HepG2 (cell line): ENCODE measurements around the gene RHBDF2. TPM values are rescaled to one million over a fixed set of nuclear protein-coding genes. Genes with fewer than 3 reads are reported as not detected.

Experiments used
- ATAC-seq: fragments of 200-7000 bp; cut with Tn5 transposase; 3 replicates; pipeline ENCODE4 v1.9.1; 2020; ENCODE audit warnings: mild to moderate bottlenecking, moderate library complexity
- BruUV-seq: library from RNA; stranded (reverse); fragments of 400-500 nt; replicated peaks from 2 replicates; lab custom pipeline; 2021; lab: Mats Ljungman, UMichigan
- CTCF ChIA-PET: fragments of 300-600 bp; formaldehyde crosslinking; extraction: SDS; loops from one replicate; lab custom pipeline; 2021; ENCODE audit warnings: low total read pairs, inconsistent platforms, low intra/inter-chr PET ratio; lab: Yijun Ruan, JAX
- POLR2A ChIA-PET: fragments of 350-600 bp; sonication (Branson Sonifier 250); formaldehyde crosslinking; loops from one replicate; lab custom pipeline; 2020; ENCODE audit warnings: antibody characterized with exemption, inconsistent platforms; lab: Yijun Ruan, JAX
- DNase-seq: peaks from one replicate; pipeline ENCODE4 v3.0.0-alpha.2; 2015; ENCODE audit warnings: low spot score
- FAIRE-seq: peaks from 3 replicates; lab custom pipeline; 2011; peaks lifted over from hg19 to GRCh38; lab: Jason Lieb, UNC
- H2AFZ ChIP-seq: one replicate; pipeline ENCODE4 v1.6.1; 2011; ENCODE audit warnings: low read length, inconsistent platforms
- H3K27ac ChIP-seq: fragments of 300-600 bp; 3 replicates; pipeline ENCODE4 v1.8.0; 2011; ENCODE audit warnings: mixed run types, mild to moderate bottlenecking, mixed read lengths, low read length, inconsistent platforms; ENCODE audit not compliant: insufficient read depth; ENCODE audit errors: extremely low read length
- H3K27me3 ChIP-seq, 2 experiments: fragments of 200-600 bp in 1 of 2; 2 replicates in 1 of 2; 3 replicates in 1 of 2; pipeline versions ENCODE4 v1.6.0 to v1.8.0; 2011; ENCODE audit warnings: low read length in 2 of 2, mild to moderate bottlenecking in 2 of 2, moderate library complexity in 2 of 2, inconsistent platforms in 1 of 2; ENCODE audit not compliant: insufficient read depth in 2 of 2, control insufficient read depth in 1 of 2
- H3K36me3 ChIP-seq, 2 experiments: fragments of 200-600 bp in 1 of 2; replicated peaks in 1 of 2; 2 replicates in 1 of 2; 3 replicates in 1 of 2; pipeline versions ENCODE4 v1.5.1 to v1.8.0; 2011; ENCODE audit warnings: low read length in 2 of 2, inconsistent platforms in 1 of 2; ENCODE audit not compliant: insufficient read depth in 2 of 2, control insufficient read depth in 1 of 2
- H3K4me1 ChIP-seq: 2 replicates; pipeline ENCODE4 v1.5.1; 2012; ENCODE audit warnings: low read length, inconsistent platforms; ENCODE audit not compliant: insufficient read depth
- H3K4me2 ChIP-seq: 2 replicates; pipeline ENCODE4 v1.6.0; 2011; ENCODE audit warnings: low read depth, low read length, inconsistent platforms
- H3K4me3 ChIP-seq, 3 experiments: fragments of 200-600 bp in 1 of 3; sonication (generic), shearing (Covaris generic) in 1 of 3; replicated peaks in 1 of 3; 2 replicates each; pipeline ENCODE4 v1.5.1; 2011 to 2016; ENCODE audit warnings: low read length in 3 of 3, inconsistent platforms in 2 of 3, low read depth in 2 of 3, mild to moderate bottlenecking in 2 of 3, control low read depth in 1 of 3, mixed read lengths in 1 of 3; ENCODE audit not compliant: insufficient read depth in 1 of 3
- H3K79me2 ChIP-seq: one replicate; pipeline ENCODE4 v1.6.1; 2011; ENCODE audit warnings: low read length, inconsistent platforms; ENCODE audit not compliant: insufficient read depth
- H3K9ac ChIP-seq: 2 replicates; pipeline ENCODE4 v1.6.0; 2011; ENCODE audit warnings: mild to moderate bottlenecking, low read depth, low read length, inconsistent platforms; ENCODE audit not compliant: insufficient read depth
- H3K9me3 ChIP-seq: 2 replicates; pipeline ENCODE4 v1.5.1; 2012; ENCODE audit warnings: mild to moderate bottlenecking, low read length
- H4K20me1 ChIP-seq: 2 replicates; pipeline ENCODE4 v1.6.0; 2011; ENCODE audit warnings: inconsistent platforms, mild to moderate bottlenecking, low read length, moderate library complexity; ENCODE audit not compliant: insufficient read depth
- AGO1 ChIP-seq: fragments of 200-400 bp; formaldehyde crosslinking; IDR thresholded peaks from 2 replicates; pipeline ENCODE4 v1.6.1; 2017; ENCODE audit warnings: mild to moderate bottlenecking, low read depth, low read length, moderate library complexity; ENCODE audit not compliant: poor library complexity, severe bottlenecking
- AKAP8 ChIP-seq: sonication (generic); formaldehyde crosslinking; IDR thresholded peaks from 2 replicates; pipeline ENCODE4 v1.5.1; 2020; ENCODE audit warnings: mild to moderate bottlenecking, missing genetic modification reagents
- HNRNPK ChIP-seq: fragments of 200-400 bp; formaldehyde crosslinking; IDR thresholded peaks from 2 replicates; pipeline ENCODE4 v1.6.1; 2018; ENCODE audit warnings: low read length, low read depth, moderate library complexity, mild to moderate bottlenecking; ENCODE audit not compliant: poor library complexity, severe bottlenecking
- KAT7 ChIP-seq: IDR thresholded peaks from 2 replicates; pipeline ENCODE4 v1.6.1; 2018; ENCODE audit warnings: borderline replicate concordance, missing compliant biosample characterization
- MED1 ChIP-seq: sonication (generic); formaldehyde crosslinking; IDR thresholded peaks from 2 replicates; pipeline ENCODE4 v1.4.0; 2020; ENCODE audit warnings: missing genetic modification reagents
- MEIS2 ChIP-seq: sonication (generic); formaldehyde crosslinking; IDR thresholded peaks from 2 replicates; pipeline ENCODE4 v1.9.0; 2021; ENCODE audit warnings: mild to moderate bottlenecking, missing genetic modification reagents
- MLX ChIP-seq: IDR thresholded peaks from 2 replicates; pipeline ENCODE4 v1.6.1; 2016
- SOX13 ChIP-seq, 3 experiments: fragments of 450-650 bp in 1 of 3; sonication (generic) in 1 of 3; formaldehyde crosslinking in 1 of 3; IDR thresholded peaks in 2 of 3; conservative IDR thresholded peaks in 1 of 3; 2 replicates each; pipeline versions ENCODE4 v1.5.0 to v1.6.1; 2016 to 2020; ENCODE audit warnings: antibody characterized with exemption in 1 of 3, mild to moderate bottlenecking in 1 of 3, missing compliant biosample characterization in 1 of 3, missing genetic modification reagents in 1 of 3, moderate library complexity in 1 of 3
- TEAD2 ChIP-seq: sonication (generic); formaldehyde crosslinking; IDR thresholded peaks from 2 replicates; pipeline ENCODE4 v1.9.0; 2021; ENCODE audit warnings: missing genetic modification reagents
- THYN1 ChIP-seq: sonication (generic); formaldehyde crosslinking; IDR thresholded peaks from 2 replicates; pipeline ENCODE4 v1.8.1; 2023; ENCODE audit warnings: low read depth, mild to moderate bottlenecking, moderate library complexity, missing genetic modification reagents, borderline replicate concordance
- ZFP37 ChIP-seq: sonication (generic); formaldehyde crosslinking; IDR thresholded peaks from 2 replicates; pipeline ENCODE4 v1.4.0; 2020; ENCODE audit warnings: missing genetic modification reagents, borderline replicate concordance
- ZFP90 ChIP-seq: sonication (generic); formaldehyde crosslinking; IDR thresholded peaks from 2 replicates; pipeline ENCODE4 v1.8.0; 2022; ENCODE audit warnings: missing genetic modification reagents, mild to moderate bottlenecking, inconsistent platforms, borderline replicate concordance
- ZGPAT ChIP-seq: IDR thresholded peaks from 2 replicates; pipeline ENCODE4 v1.6.1; 2016; ENCODE audit warnings: mild to moderate bottlenecking
- ZNF225 ChIP-seq: sonication (generic); formaldehyde crosslinking; IDR thresholded peaks from 2 replicates; pipeline ENCODE4 v1.4.0; 2020; ENCODE audit warnings: mild to moderate bottlenecking, missing genetic modification reagents
- ZNF281 ChIP-seq: sonication (generic); formaldehyde crosslinking; IDR thresholded peaks from 2 replicates; pipeline ENCODE4 v1.4.0; 2020; ENCODE audit warnings: missing genetic modification reagents, borderline replicate concordance
- ZNF546 ChIP-seq: sonication (generic); formaldehyde crosslinking; conservative IDR thresholded peaks from 2 replicates; pipeline ENCODE4 v1.8.1; 2023; ENCODE audit warnings: mild to moderate bottlenecking, missing genetic modification reagents
- ZNF746 ChIP-seq: sonication (generic); formaldehyde crosslinking; IDR thresholded peaks from 2 replicates; pipeline ENCODE4 v1.8.0; 2022; ENCODE audit warnings: mild to moderate bottlenecking, missing genetic modification reagents
- ZNF788 ChIP-seq: sonication (generic); formaldehyde crosslinking; IDR thresholded peaks from 2 replicates; pipeline ENCODE4 v1.5.0; 2020; ENCODE audit warnings: mild to moderate bottlenecking, missing genetic modification reagents, borderline replicate concordance
- WGBS: methylation state at CpG from one replicate; pipeline ENCODE4 v1.1.6; 2017; ENCODE audit warnings: low lambda C conversion rate; 5-methylcytosine and 5-hydroxymethylcytosine counted together
- in situ Hi-C: cut with HindIII; loops from 2 replicates; pipeline ENCODE4 v1.10.0; 2017; ENCODE audit warnings: low pct_unique_long_range_greater_than_20kb; ENCODE audit not compliant: extremely low pct_ligation_motif_present
- intact Hi-C: fragments of 100-400 bp; cut with micrococcal nuclease; formaldehyde crosslinking; loops from one replicate; pipeline ENCODE4 v1.10.0; 2022; ENCODE audit not compliant: unreplicated experiment
- polyA plus RNA-seq, 8 experiments: library from polyadenylated mRNA; depleted of rRNA in 3 of 8; stranded (reverse) in 7 of 8; unstranded in 1 of 8; fragments of >200 nt; fragmentation: Illumina TruSeq in 4 of 8; extraction: Trizol in 4 of 8; gene quantifications; 2 replicates each; pipeline versions ENCODE4 v1.2.1 to v1.2.3, GENCODE V29; 2011 to 2016; ENCODE audit warnings: low read depth in 4 of 8, missing spikeins in 1 of 8, mixed read lengths in 1 of 8; ENCODE audit not compliant: insufficient read depth in 1 of 8
- total RNA-seq, 5 experiments: library from RNA; depleted of rRNA; stranded (reverse); fragments of >200 nt; fragmentation: Illumina TruSeq; extraction: Trizol; gene quantifications; 2 replicates each; pipeline ENCODE4 v1.2.3, GENCODE V29; 2016; ENCODE audit warnings: low read depth in 1 of 5

Gene RHBDF2
- total and polyA plus RNA-seq, 2 of the 13 experiments (the other 11 are each of a cell fraction or from before 2014, with no cell fraction given) = 7.8 to 24.2 TPM

- H3K9me3 ChIP-seq = no peaks in the 10 kb centered on the region
- no TSS peak for BruUV-seq
- H2AFZ ChIP-seq = no peak overlapping the region
- ChIA-PET CTCF (no interaction called here), POLR2A (interaction anchor here (1.0 to 4.0 kb wide), 6 partner anchors 11 to 31 kb away, joined by 3 to 19 read pairs (median 8); partner anchors contain the start of gene PRCD)
- intact Hi-C loops (no loop called here), in situ Hi-C loops (no loop called here)
- no peaks in the 10 kb centered on the region for H3K27me3 ChIP-seq
- no peaks in the 10 kb centered on the region for H3K79me2 ChIP-seq
- H3K9ac ChIP-seq = 0 out of 2 replicates have a peak overlapping the region, but pooled peaks have one; percentile 8
- peak; percentile 61 for DNase-seq
- peak; percentile 13 for ATAC-seq
- no peaks in the 10 kb centered on the region for H3K36me3 ChIP-seq
- peaks cover 91% of the 10 kb centered on the region for H3K4me1 ChIP-seq
- WGBS = 45% methylated on average over 15 of the region's 20 CpGs
- H4K20me1 ChIP-seq = no peaks in the 10 kb centered on the region
- peak overlapping the region; percentile 48 for H3K4me2 ChIP-seq
- peak overlapping the region in 1 of 3 experiments; percentile 35; a peak in 1 of 6 replicates for H3K4me3 ChIP-seq
- no peak for FAIRE-seq
- peak overlapping the region; percentile 60 for H3K27ac ChIP-seq
- no peak; the same call in 1 of the 2 replicates for TF ChIP-seq TEAD2 (CRISPR knock-in tag)
- TF ChIP-seq MED1 (CRISPR knock-in tag) = peak; percentile 12; the same call in 1 of the 2 replicates
- peak; percentile 18 for TF ChIP-seq HNRNPK
- TF ChIP-seq ZNF225 (CRISPR knock-in tag) = no peak
- no peak for TF ChIP-seq SOX13 (IDR thresholded peaks at IDR 0.05)
- TF ChIP-seq SOX13 (CRISPR knock-in tag; conservative IDR thresholded peaks at IDR 0.05 in 1 of 2, IDR thresholded peaks at IDR 0.05 in 1 of 2) = 0 out of 4 replicates have a peak, but pooled peaks of 1 of the 2 experiments have one; percentile 15
- TF ChIP-seq ZFP37 (CRISPR knock-in tag) = 0 out of 2 replicates have a peak, but pooled peaks have one; percentile 39
- no peak for TF ChIP-seq AKAP8
- peak; percentile 44; the same call in 1 of the 2 replicates for TF ChIP-seq ZGPAT (CRISPR knock-in tag)
- 0 out of 2 replicates have a peak, but pooled peaks have one; percentile 57 for TF ChIP-seq ZFP90 (CRISPR knock-in tag)
- TF ChIP-seq ZNF281 (CRISPR knock-in tag) = peak; percentile 95
- no peak for TF ChIP-seq KAT7 (CRISPR knock-in tag)
- peak; percentile 28 for TF ChIP-seq AGO1
- TF ChIP-seq MLX (CRISPR knock-in tag) = no peak
- no peak for TF ChIP-seq ZNF546 (CRISPR knock-in tag)
- TF ChIP-seq THYN1 = no peak
- TF ChIP-seq ZNF788 = peak; percentile 88
- no peak for TF ChIP-seq ZNF746
- no peak for TF ChIP-seq MEIS2 (CRISPR knock-in tag)
Observed at GRCh38 chr17:76529224-76530094, 28.2 kb upstream of the RHBDF2 start.
